NT2/D1 (cell line): ENCODE results near the gene C19orf81.

ENCODE experiments used
- DNase-seq: peaks from one replicate; pipeline ENCODE4 v3.0.0-alpha.2; 2011; ENCODE audit warnings: low read depth, low spot score
- H3K27me3 ChIP-seq: 2 replicates; pipeline ENCODE4 v1.6.0; 2011; ENCODE audit warnings: mild to moderate bottlenecking; ENCODE audit not compliant: insufficient read length, insufficient read depth
- H3K36me3 ChIP-seq: 2 replicates; pipeline ENCODE4 v1.6.1; 2011; ENCODE audit warnings: mild to moderate bottlenecking, low read length, mixed read lengths; ENCODE audit not compliant: insufficient read depth, insufficient read length
- H3K4me1 ChIP-seq: 2 replicates; pipeline ENCODE4 v1.5.1; 2011; ENCODE audit not compliant: insufficient read depth, insufficient read length
- H3K4me3 ChIP-seq: 2 replicates; pipeline ENCODE4 v1.5.1; 2011; ENCODE audit warnings: low read depth; ENCODE audit not compliant: insufficient read length
- H3K9ac ChIP-seq: 2 replicates; pipeline ENCODE4 v1.6.0; 2011; ENCODE audit warnings: low read depth; ENCODE audit not compliant: insufficient read length
- H3K9me3 ChIP-seq: 2 replicates; pipeline ENCODE4 v1.5.1; 2011; ENCODE audit warnings: mild to moderate bottlenecking, low read length; ENCODE audit not compliant: insufficient read depth
- SUZ12 ChIP-seq: IDR thresholded peaks from 2 replicates; pipeline ENCODE4 v1.6.1; 2011; ENCODE audit not compliant: insufficient read length, insufficient read depth; ENCODE audit errors: extremely low read depth
- YY1 ChIP-seq: IDR thresholded peaks from 2 replicates; pipeline ENCODE4 v1.6.1; 2011; ENCODE audit not compliant: insufficient read length, insufficient read depth
- ZNF274 ChIP-seq: IDR thresholded peaks from 2 replicates; pipeline ENCODE4 v1.6.1; 2011; ENCODE audit warnings: mild to moderate bottlenecking, low read depth, low read length

Gene C19orf81

DNA sequence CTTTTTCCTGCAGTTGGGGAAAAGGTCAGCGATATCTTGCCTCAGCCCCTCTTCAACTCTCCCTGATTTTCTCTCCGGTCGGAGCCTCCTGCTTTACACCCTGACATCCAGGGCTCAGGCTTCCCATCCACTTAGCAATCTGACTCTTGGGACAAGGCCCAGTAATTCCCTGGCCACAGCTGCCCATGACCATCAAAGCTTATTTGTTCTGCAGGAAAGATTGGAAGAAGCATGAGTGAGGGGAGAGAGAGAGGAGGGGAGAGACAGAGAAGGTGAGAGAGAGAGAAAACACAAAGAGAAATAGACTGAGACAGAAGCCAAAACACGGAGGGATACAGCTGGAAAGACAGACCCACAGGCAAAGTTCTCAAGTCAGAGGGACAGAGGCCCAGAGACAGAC lies 23.2 kb upstream of the C19orf81 start:
- no peak for DNase-seq
- no peaks in the 10 kb centered on the region for H3K9me3 ChIP-seq

DNA sequence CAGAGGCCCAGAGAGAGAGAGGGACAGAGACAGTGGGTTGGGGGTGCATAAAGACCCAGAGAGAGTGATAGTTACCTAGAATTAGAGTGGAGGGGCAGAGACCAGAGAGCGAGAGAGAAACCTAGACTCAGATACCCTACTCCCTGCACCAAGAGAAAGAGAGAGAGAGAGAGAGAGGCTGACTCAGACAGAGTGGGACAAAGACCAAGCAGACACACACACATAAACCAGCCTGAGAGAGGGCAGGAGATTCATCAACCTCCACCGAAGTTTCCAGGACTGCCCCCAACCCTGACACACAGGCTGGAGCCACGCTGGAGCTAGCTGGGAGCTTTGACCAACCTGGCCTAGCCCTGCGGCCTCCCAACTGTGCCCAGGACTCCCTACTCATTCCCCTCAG lies 22.4 kb upstream of the C19orf81 start:
- no peak overlapping the region for H3K4me3 ChIP-seq
- H3K4me1 ChIP-seq = peaks cover 8% of the 10 kb centered on the region
- no peak for TF ChIP-seq ZNF274
- TF ChIP-seq SUZ12 = no peak
- no peak overlapping the region for H3K9ac ChIP-seq
- H3K36me3 ChIP-seq = no peaks in the 10 kb centered on the region
- no peak for DNase-seq
- no peaks in the 10 kb centered on the region for H3K27me3 ChIP-seq
- H3K9me3 ChIP-seq = no peaks in the 10 kb centered on the region

More for the DNA sequence above, 23.2 kb upstream of the C19orf81 start:
- H3K36me3 ChIP-seq = no peaks in the 10 kb centered on the region
- H3K4me3 ChIP-seq = no peak overlapping the region
- no peak for TF ChIP-seq ZNF274
- no peak for TF ChIP-seq SUZ12
- TF ChIP-seq YY1 = no peak
- H3K4me1 ChIP-seq = peaks cover 4% of the 10 kb centered on the region
- H3K27me3 ChIP-seq = no peaks in the 10 kb centered on the region
- no peak overlapping the region for H3K9ac ChIP-seq

DNA sequence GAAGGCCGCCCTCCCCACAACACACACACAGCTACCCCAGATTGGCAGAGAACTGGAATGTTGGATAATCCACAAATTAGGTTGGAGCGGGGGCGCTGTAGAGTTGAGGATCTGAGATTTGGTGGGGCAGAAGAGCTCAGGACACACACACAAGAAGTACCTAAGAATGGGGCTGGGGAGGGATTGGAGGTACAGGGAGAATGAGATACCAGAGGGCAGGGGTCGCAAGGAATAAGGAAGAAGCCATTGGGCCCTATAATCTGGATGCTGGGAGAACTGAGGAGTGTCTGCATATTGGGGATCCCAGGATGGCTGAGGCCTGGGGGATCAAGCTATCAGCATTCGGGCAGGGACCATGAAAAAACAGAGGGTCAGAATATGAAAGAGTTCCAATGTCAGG lies 21.1 kb upstream of the C19orf81 start:
- peaks cover 8% of the 10 kb centered on the region for H3K4me1 ChIP-seq
- no peak for DNase-seq
- H3K27me3 ChIP-seq = no peaks in the 10 kb centered on the region
- TF ChIP-seq YY1 (no peak), ZNF274 (no peak), SUZ12 (no peak)
- no peak overlapping the region for H3K9ac ChIP-seq
- no peaks in the 10 kb centered on the region for H3K36me3 ChIP-seq
- no peak overlapping the region for H3K4me3 ChIP-seq
- no peaks in the 10 kb centered on the region for H3K9me3 ChIP-seq

DNA sequence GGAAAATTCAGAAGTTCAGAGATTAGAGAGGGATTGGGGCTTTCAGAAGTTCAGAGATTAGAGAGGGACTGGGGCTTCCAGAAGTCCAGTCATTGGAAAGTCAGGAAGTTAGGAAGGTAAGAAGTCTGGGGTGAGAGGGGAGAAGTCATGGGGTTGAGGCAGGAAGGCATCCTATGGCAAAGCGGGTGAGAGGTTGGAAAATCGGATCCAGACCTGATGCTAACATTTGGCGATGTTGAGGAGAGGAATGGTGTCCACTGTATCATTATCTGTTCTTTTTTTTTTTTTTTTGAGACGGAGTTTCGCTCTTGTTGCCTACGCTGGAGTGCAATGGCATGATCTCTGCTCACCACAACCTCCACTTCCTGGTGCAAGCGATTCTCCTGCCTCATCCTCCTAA lies 20.7 kb upstream of the C19orf81 start:
- DNase-seq = no peak
- H3K9me3 ChIP-seq = no peaks in the 10 kb centered on the region
- no peak overlapping the region for H3K9ac ChIP-seq
- H3K4me3 ChIP-seq = no peak overlapping the region
- no peak for TF ChIP-seq ZNF274
- no peak for TF ChIP-seq SUZ12
- no peak for TF ChIP-seq YY1
- no peaks in the 10 kb centered on the region for H3K36me3 ChIP-seq
- H3K4me1 ChIP-seq = peaks cover 8% of the 10 kb centered on the region
- no peaks in the 10 kb centered on the region for H3K27me3 ChIP-seq

DNA sequence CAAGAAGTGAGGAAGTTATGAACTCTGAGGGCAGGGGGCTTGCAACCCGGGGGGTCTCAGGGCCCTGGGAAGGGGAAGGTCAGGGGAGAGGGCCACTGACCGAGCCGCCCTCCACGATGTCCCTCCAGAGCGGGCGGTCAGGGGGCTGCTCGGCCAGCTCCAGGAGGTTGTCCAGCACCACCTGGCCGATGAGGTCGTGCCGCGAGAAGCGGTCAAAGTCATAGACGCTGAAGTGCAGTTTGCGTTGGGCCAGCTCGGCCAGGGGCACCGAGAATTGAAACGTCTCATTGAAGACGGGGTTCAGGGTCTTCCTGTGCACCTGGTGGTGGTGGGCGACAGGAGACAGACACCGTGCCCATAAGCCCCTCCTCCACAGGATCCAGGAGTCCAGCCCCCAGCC lies 20.1 kb upstream of the C19orf81 start:
- no peaks in the 10 kb centered on the region for H3K27me3 ChIP-seq
- H3K36me3 ChIP-seq = no peaks in the 10 kb centered on the region
- H3K4me3 ChIP-seq = no peak overlapping the region
- H3K4me1 ChIP-seq = peaks cover 8% of the 10 kb centered on the region
- no peak for TF ChIP-seq SUZ12
- TF ChIP-seq YY1 = no peak
- TF ChIP-seq ZNF274 = no peak
- no peaks in the 10 kb centered on the region for H3K9me3 ChIP-seq
- no peak for DNase-seq
- no peak overlapping the region for H3K9ac ChIP-seq

DNA sequence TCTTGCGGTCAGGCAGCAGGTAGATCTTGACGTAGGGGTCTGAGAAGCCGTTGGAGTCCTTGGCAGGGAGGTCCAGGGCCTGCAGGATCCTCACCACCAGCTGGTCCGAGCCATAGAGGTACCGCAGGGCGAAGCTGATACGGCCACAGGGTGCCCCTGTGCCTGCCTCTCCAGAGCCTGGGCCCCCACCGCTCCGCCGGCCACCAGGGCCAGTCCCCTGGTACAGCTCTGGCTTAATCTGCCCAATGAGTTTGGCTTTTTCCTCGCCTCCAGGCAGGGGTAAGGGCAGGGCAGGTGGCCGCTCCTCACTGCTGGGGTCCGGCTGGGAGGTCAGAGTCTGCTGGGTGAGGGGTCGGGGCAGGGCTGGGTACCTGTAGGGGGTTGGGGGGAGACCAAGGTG lies 19.4 kb upstream of the C19orf81 start:
- Histone ChIP-seq H3K27me3 (no peaks in the 10 kb centered on the region), H3K9ac (no peak overlapping the region), H3K4me3 (no peak overlapping the region), H3K36me3 (no peaks in the 10 kb centered on the region), H3K9me3 (no peaks in the 10 kb centered on the region), H3K4me1 (peaks cover 8% of the 10 kb centered on the region)
- DNase-seq = no peak
- no peak for TF ChIP-seq YY1
- no peak for TF ChIP-seq SUZ12
- TF ChIP-seq ZNF274 = no peak

DNA sequence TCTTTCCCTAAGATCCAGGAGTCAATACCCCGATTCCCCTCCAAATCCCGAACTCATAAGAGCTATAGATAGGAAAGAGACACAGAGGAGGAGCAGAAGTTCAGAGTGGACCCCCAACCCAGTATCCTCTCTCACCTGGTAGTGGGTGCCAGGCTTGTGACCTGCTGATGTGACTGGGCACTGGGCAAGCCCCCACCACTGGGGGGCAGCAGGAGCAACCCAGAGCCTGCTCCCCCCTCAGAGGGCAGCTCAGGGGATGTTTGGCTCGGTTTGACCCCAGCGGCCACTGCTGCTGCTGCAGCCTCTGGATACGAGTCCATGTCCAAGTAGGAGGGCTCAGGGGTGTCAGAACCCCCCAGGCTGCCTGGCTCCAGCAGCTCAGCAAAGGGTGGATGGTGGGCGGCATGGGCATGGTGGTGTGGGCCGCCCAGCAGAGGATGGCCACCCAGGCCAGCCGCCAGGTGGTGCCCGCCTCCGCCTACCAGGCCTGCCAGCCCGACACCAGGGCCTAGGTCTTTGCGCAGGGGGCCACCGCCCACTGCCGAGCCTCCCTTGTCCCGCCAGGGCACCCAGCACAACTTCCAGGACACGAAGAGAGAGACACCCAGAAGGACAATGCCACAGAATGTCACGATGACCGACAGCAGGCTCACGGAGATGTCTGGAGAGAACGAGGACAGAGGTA lies 17.0 kb upstream of the C19orf81 start:
- DNase-seq = no peak
- no peak overlapping the region for H3K4me3 ChIP-seq
- peaks cover 8% of the 10 kb centered on the region for H3K4me1 ChIP-seq
- TF ChIP-seq ZNF274 (no peak), YY1 (no peak), SUZ12 (no peak)
- H3K36me3 ChIP-seq = no peaks in the 10 kb centered on the region
- peaks cover under 1% of the 10 kb centered on the region for H3K27me3 ChIP-seq
- H3K9ac ChIP-seq = no peak overlapping the region
- peaks cover 6% of the 10 kb centered on the region; the same call in 1 of the 2 replicates for H3K9me3 ChIP-seq

DNA sequence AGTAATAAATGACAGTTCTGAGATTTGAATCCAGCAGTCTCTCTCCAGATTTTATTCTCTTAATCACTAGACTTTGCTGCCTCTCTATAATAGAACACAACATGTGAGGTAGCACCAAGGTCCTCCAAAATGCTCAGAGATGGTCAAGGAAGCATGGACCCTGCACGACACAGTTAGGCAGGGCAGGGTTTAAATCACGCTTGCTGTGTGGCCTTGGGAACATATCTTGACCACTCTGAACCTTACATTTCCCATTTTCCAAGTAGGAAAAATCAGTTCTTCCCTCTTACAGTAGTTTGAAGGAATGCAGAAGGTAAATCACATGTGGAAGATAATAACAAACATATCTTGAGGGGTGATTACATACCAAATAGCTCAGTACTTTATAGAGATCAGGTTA lies 15.9 kb upstream of the C19orf81 start:
- Histone ChIP-seq H3K9me3 (peaks cover 6% of the 10 kb centered on the region; the same call in 1 of the 2 replicates), H3K9ac (no peak overlapping the region), H3K36me3 (no peaks in the 10 kb centered on the region), H3K4me3 (no peak overlapping the region), H3K4me1 (peaks cover 8% of the 10 kb centered on the region), H3K27me3 (peaks cover 11% of the 10 kb centered on the region)
- no peak for TF ChIP-seq SUZ12
- no peak for DNase-seq
